Common myeloid progenitor, CD34-positive (primary cell): ENCODE results near the gene IQCH. TPM values are rescaled to one million over a fixed set of nuclear protein-coding genes. Genes with fewer than 3 reads are reported as not detected.
A peak's percentile ranks its signal among the peaks of the same experiment; 100 is the strongest.

Experiments used
- CTCF ChIA-PET: fragments of 350-600 bp; sonication (Branson Sonifier 250); formaldehyde crosslinking; loops from one replicate; lab custom pipeline; 2021; ENCODE audit warnings: antibody characterized with exemption; lab: Charles Lee
- POLR2A ChIA-PET: fragments of 350-600 bp; sonication (Branson Sonifier 250); formaldehyde crosslinking; loops from one replicate; lab custom pipeline; 2021; ENCODE audit warnings: antibody characterized with exemption; lab: Charles Lee
- DNase-seq, 3 donors: peaks; one replicate each; pipeline versions ENCODE4 v3.0.0 to v3.0.0-alpha.2; 2013
- H3K27ac ChIP-seq, 2 experiments: 1 replicate in 1 of 2; 2 replicates in 1 of 2; pipeline ENCODE4 v1.7.0; 2013; ENCODE audit warnings: inconsistent platforms in 2 of 2, low read length in 2 of 2, mild to moderate bottlenecking in 2 of 2, low read depth in 1 of 2, moderate library complexity in 1 of 2; ENCODE audit not compliant: severe bottlenecking in 2 of 2, insufficient read depth in 1 of 2, poor library complexity in 1 of 2
- H3K27me3 ChIP-seq, 5 experiments: replicated peaks in 2 of 5; 1 replicate in 3 of 5; 2 replicates in 2 of 5; pipeline versions ENCODE4 v1.6.1 to v1.7.0; 2013; ENCODE audit warnings: low read length in 4 of 5, mild to moderate bottlenecking in 2 of 5, moderate library complexity in 2 of 5, inconsistent platforms in 1 of 5; ENCODE audit not compliant: insufficient read depth in 5 of 5, control insufficient read depth in 4 of 5
- H3K36me3 ChIP-seq, 4 experiments: 1 replicate in 2 of 4; 2 replicates in 2 of 4; pipeline versions ENCODE4 v1.6.1 to v1.7.0; 2013; ENCODE audit warnings: low read length in 3 of 4, control low read depth in 1 of 4, mild to moderate bottlenecking in 1 of 4; ENCODE audit not compliant: control insufficient read depth in 4 of 4, insufficient read depth in 4 of 4
- H3K4me1 ChIP-seq, 4 experiments: 1 replicate in 3 of 4; 2 replicates in 1 of 4; pipeline versions ENCODE4 v1.6.1 to v1.7.1; 2013; ENCODE audit warnings: low read length in 3 of 4, mild to moderate bottlenecking in 3 of 4, control low read depth in 1 of 4, inconsistent platforms in 1 of 4, moderate library complexity in 1 of 4; ENCODE audit not compliant: control insufficient read depth in 4 of 4, insufficient read depth in 4 of 4; ENCODE audit errors: control extremely low read depth in 1 of 4
- H3K4me3 ChIP-seq, 7 experiments: 1 replicate in 4 of 7; 2 replicates in 3 of 7; pipeline versions ENCODE4 v1.5.1 to v1.7.0; 2013; ENCODE audit warnings: mild to moderate bottlenecking in 7 of 7, low read length in 6 of 7, moderate library complexity in 6 of 7, inconsistent platforms in 2 of 7, low read depth in 2 of 7, control low read depth in 1 of 7; ENCODE audit not compliant: insufficient read depth in 4 of 7, control insufficient read depth in 1 of 7; ENCODE audit errors: extremely low read depth in 1 of 7
- H3K9me3 ChIP-seq, 5 experiments: 1 replicate in 4 of 5; 2 replicates in 1 of 5; pipeline versions ENCODE4 v1.6.1 to v1.7.1; 2013; ENCODE audit warnings: low read length in 4 of 5, mild to moderate bottlenecking in 2 of 5, inconsistent platforms in 1 of 5, low read depth in 1 of 5, moderate library complexity in 1 of 5; ENCODE audit not compliant: control insufficient read depth in 4 of 5, insufficient read depth in 2 of 5; ENCODE audit errors: control extremely low read depth in 1 of 5
- WGBS: methylation state at CpG from one replicate; pipeline ENCODE4 v1.1.5; 2013; ENCODE audit not compliant: insufficient coverage; 5-methylcytosine and 5-hydroxymethylcytosine counted together
- polyA plus RNA-seq: library from polyadenylated mRNA; unstranded; fragments of 120-200 nt; gene quantifications from one replicate; pipeline ENCODE4 v1.2.1, GENCODE V29; 2013

The IQCH gene
- polyA plus RNA-seq = 1.8 TPM

GRCh38 chr15:67254238-67255175 is at the start of gene IQCH, which contains the start of gene AAGAB:
Gene IQCH (plus strand): TSS chr15:67254786. CDS start chr15:67254897, 111 bp downstream.
Gene AAGAB (minus strand): TSS chr15:67254661. CDS start chr15:67254631, 30 bp downstream.
- H3K27me3 ChIP-seq = no peaks in the 10 kb centered on the region
- CTCF ChIA-PET = interaction anchor here (0.6 to 0.9 kb wide), 2 partner anchors 71 to 153 kb away, joined by 3 to 5 read pairs; no protein-coding TSS in a partner anchor
- H3K36me3 ChIP-seq = no peaks in the 10 kb centered on the region
- peak; percentile 96 to 98 (median 98) for DNase-seq
- peak within 1 kb of the TSS; percentile 80 to 99 (median 90) for H3K4me3 ChIP-seq
- peaks cover 7 to 23% (median 12%) of the 10 kb centered on the region in 4 experiments for H3K4me1 ChIP-seq
- under 1% methylated on average over 61 of the region's 76 CpGs for WGBS
- peak within 1 kb of the TSS; percentile 92 to 95 for H3K27ac ChIP-seq
- H3K9me3 ChIP-seq = no peaks in the 10 kb centered on the region
- POLR2A ChIA-PET = interaction anchor here (0.5 to 0.6 kb wide), 3 partner anchors 27 to 314 kb away, joined by 3 to 4 read pairs (median 3); no protein-coding TSS in a partner anchor

- Histone ChIP-seq H3K9me3 (no peaks in the 10 kb centered on the region), H3K36me3 (peaks cover 4 to 39% (median 10%) of the 10 kb centered on the region in 4 experiments), H3K4me1 (no peaks in the 10 kb centered on the region), H3K27ac (peak overlapping the region in 1 of 2 experiments; percentile 17), H3K27me3 (no peaks in the 10 kb centered on the region), H3K4me3 (no peak overlapping the region)
- no CpG with 5 or more reads among the region's 3 CpGs for WGBS
- ChIA-PET CTCF (no interaction called here), POLR2A (no interaction called here)
- DNase-seq = peak in 1 of 3 donors; percentile 42
These were observed 46.9 kb upstream of the IQCH start for GRCh38 chr15:67207555-67208207.

GRCh38 chr15:67208396-67208795 is 46.2 kb upstream of the IQCH start:
- WGBS = no CpG with 5 or more reads among the region's 2 CpGs
- Histone ChIP-seq H3K9me3 (no peaks in the 10 kb centered on the region), H3K27me3 (no peaks in the 10 kb centered on the region), H3K36me3 (peaks cover 4 to 33% (median 9%) of the 10 kb centered on the region in 4 experiments), H3K27ac (no peak overlapping the region), H3K4me3 (no peak overlapping the region), H3K4me1 (no peaks in the 10 kb centered on the region)
- ChIA-PET POLR2A (no interaction called here), CTCF (interaction anchor here (1.0 kb wide), 1 partner anchor 16 kb away, joined by 3 read pairs; no protein-coding TSS in a partner anchor)
- peak in 2 of 3 donors; percentile 17 to 50 for DNase-seq

GRCh38 chr15:67210555-67211168 is 43.9 kb upstream of the IQCH start:
- POLR2A ChIA-PET = no interaction called here
- H3K27ac ChIP-seq = no peak overlapping the region
- H3K4me1 ChIP-seq = no peaks in the 10 kb centered on the region
- no peak overlapping the region for H3K4me3 ChIP-seq
- no peaks in the 10 kb centered on the region for H3K27me3 ChIP-seq
- H3K36me3 ChIP-seq = peaks cover 0 to 26% (median 5%) of the 10 kb centered on the region in 4 experiments
- no peaks in the 10 kb centered on the region for H3K9me3 ChIP-seq
- no peak for DNase-seq
- 100% methylated on average over 5 of the region's 5 CpGs for WGBS
- CTCF ChIA-PET = interaction anchor here (0.9 kb wide), 1 partner anchor 94 kb away, joined by 5 read pairs; no protein-coding TSS in a partner anchor

DNA sequence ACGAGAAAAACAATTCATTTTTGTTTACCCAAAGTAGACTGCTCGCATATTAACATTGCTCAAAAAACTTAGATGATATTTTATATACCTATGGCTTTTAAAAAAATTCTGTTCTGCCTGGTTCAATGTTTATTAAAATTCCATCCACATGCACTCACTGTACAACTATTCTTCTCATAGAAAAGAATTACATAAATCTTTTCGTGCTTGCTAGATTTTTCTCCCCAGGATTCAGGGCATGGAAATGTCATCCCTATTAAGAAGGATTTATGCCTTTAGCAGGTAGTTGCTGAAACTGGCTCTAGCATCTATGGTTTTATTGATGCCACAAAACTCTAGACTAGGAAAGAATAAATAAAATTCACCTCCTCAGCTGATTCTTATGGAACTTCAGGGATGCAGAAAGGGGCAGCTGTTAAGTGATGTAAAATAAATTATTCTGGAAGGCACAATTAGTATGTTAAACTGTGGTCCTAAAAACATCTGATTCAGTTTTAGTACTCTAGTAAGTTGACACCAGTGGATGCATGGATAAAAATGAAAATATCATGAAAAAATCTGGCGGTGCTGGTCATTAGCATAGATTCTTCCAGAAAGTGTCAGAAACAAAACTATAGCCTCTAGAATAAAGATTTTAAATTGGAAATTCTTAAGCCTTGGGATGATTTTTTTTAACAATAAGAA is 41.8 kb upstream of the IQCH start:
- no peak for DNase-seq
- H3K36me3 ChIP-seq = peaks cover 0 to 16% (median 2%) of the 10 kb centered on the region in 4 experiments
- POLR2A ChIA-PET = no interaction called here
- H3K27me3 ChIP-seq = no peaks in the 10 kb centered on the region
- H3K4me3 ChIP-seq = no peak overlapping the region
- CTCF ChIA-PET = no interaction called here
- no peaks in the 10 kb centered on the region for H3K9me3 ChIP-seq
- H3K27ac ChIP-seq = no peak overlapping the region
- H3K4me1 ChIP-seq = no peaks in the 10 kb centered on the region
- WGBS = no CpG with 5 or more reads among the region's 4 CpGs

GRCh38 chr15:67215102-67215501 is 39.5 kb upstream of the IQCH start:
- POLR2A ChIA-PET = no interaction called here

More at GRCh38 chr15:67215102-67215501, 39.5 kb upstream of the IQCH start:
- CTCF ChIA-PET = no interaction called here
- Histone ChIP-seq H3K27me3 (no peaks in the 10 kb centered on the region), H3K27ac (no peak overlapping the region), H3K9me3 (no peaks in the 10 kb centered on the region), H3K4me3 (no peak overlapping the region), H3K36me3 (peaks cover 0 to 14% (median 2%) of the 10 kb centered on the region in 4 experiments), H3K4me1 (no peaks in the 10 kb centered on the region)
- no peak for DNase-seq
- WGBS = 100% methylated on average over 3 of the region's 6 CpGs
